Measurements from ENCODE around the gene CGB2.

CGB2 gene

GRCh38 chr19:48992581-48993174 is 39.0 kb upstream of the CGB2 start:
- H3K9me3 ChIP-seq (ENCODE audit: low read length) = no peaks in the 10 kb centered on the region
- peaks cover 11% of the 10 kb centered on the region for H3K36me3 ChIP-seq (ENCODE audit: insufficient read depth, low read length)
- H3K4me3 ChIP-seq (ENCODE audit: low read depth in 1 of 2, low read length in 2 of 2) = peak overlapping the region; percentile 87 to 98
- no peaks in the 10 kb centered on the region for H3K27me3 ChIP-seq (ENCODE audit: control insufficient read depth in 1 of 2, insufficient read depth in 2 of 2, low read length in 2 of 2)
- peaks cover 28% of the 10 kb centered on the region for H3K4me1 ChIP-seq (ENCODE audit: insufficient read depth, low read length)
- H3K9ac ChIP-seq (ENCODE audit: low read length) = peak overlapping the region; percentile 95
- peak overlapping the region; percentile 97 for H3K27ac ChIP-seq (ENCODE audit: low read depth, low read length)

- Histone ChIP-seq H3K9me3 (ENCODE audit: low read length) (no peaks in the 10 kb centered on the region), H3K36me3 (ENCODE audit: insufficient read depth, low read length) (peaks cover 6% of the 10 kb centered on the region), H3K4me3 (ENCODE audit: low read depth in 1 of 2, low read length in 2 of 2) (peak within 1 kb of the TSS; percentile 87 to 98), H3K27me3 (ENCODE audit: control insufficient read depth in 1 of 2, insufficient read depth in 2 of 2, low read length in 2 of 2) (no peaks in the 10 kb centered on the region), H3K27ac (ENCODE audit: low read depth, low read length) (peak within 1 kb of the TSS; percentile 97), H3K9ac (ENCODE audit: low read length) (peak within 1 kb of the TSS; percentile 95), H3K4me1 (ENCODE audit: insufficient read depth, low read length) (peaks cover 28% of the 10 kb centered on the region)
Measured at GRCh38 chr19:48993175-48994034, 38.3 kb upstream of the CGB2 start, which contains the start of the genes GYS1 and RUVBL2. Gene GYS1 (minus strand): TSS chr19:48993309. CDS start chr19:48993112, 197 bp downstream. Gene RUVBL2 (plus strand): TSS chr19:48993887. CDS start chr19:48993912, 25 bp downstream.

- Histone ChIP-seq H3K4me1 (ENCODE audit: insufficient read depth, low read length) (peaks cover 28% of the 10 kb centered on the region), H3K9me3 (ENCODE audit: low read length) (no peaks in the 10 kb centered on the region)
Measured at GRCh38 chr19:48994035-48994386, 37.7 kb upstream of the CGB2 start.

GRCh38 chr19:48997972-48998371 is 33.7 kb upstream of the CGB2 start:
- Histone ChIP-seq H3K36me3 (ENCODE audit: insufficient read depth, low read length) (no peaks in the 10 kb centered on the region), H3K9ac (ENCODE audit: low read length) (no peak overlapping the region), H3K9me3 (ENCODE audit: low read length) (no peaks in the 10 kb centered on the region), H3K4me3 (ENCODE audit: low read depth in 1 of 2, low read length in 2 of 2) (no peak overlapping the region), H3K4me1 (ENCODE audit: insufficient read depth, low read length) (peaks cover 8% of the 10 kb centered on the region), H3K27ac (ENCODE audit: low read depth, low read length) (no peak overlapping the region), H3K27me3 (ENCODE audit: control insufficient read depth in 1 of 2, insufficient read depth in 2 of 2, low read length in 2 of 2) (no peaks in the 10 kb centered on the region)

More at GRCh38 chr19:48994035-48994386, 37.7 kb upstream of the CGB2 start:
- Histone ChIP-seq H3K9ac (ENCODE audit: low read length) (peak overlapping the region; percentile 68), H3K27me3 (ENCODE audit: control insufficient read depth in 1 of 2, insufficient read depth in 2 of 2, low read length in 2 of 2) (no peaks in the 10 kb centered on the region), H3K4me3 (ENCODE audit: low read depth in 1 of 2, low read length in 2 of 2) (peak overlapping the region; percentile 65 to 98), H3K36me3 (ENCODE audit: insufficient read depth, low read length) (no peaks in the 10 kb centered on the region), H3K27ac (ENCODE audit: low read depth, low read length) (peak overlapping the region; percentile 97)

- H3K4me1 ChIP-seq (ENCODE audit: insufficient read depth, low read length) = peaks cover 1% of the 10 kb centered on the region
- no peaks in the 10 kb centered on the region for H3K27me3 ChIP-seq (ENCODE audit: control insufficient read depth in 1 of 2, insufficient read depth in 2 of 2, low read length in 2 of 2)
- H3K4me3 ChIP-seq (ENCODE audit: low read depth in 1 of 2, low read length in 2 of 2) = no peak overlapping the region
- H3K9ac ChIP-seq (ENCODE audit: low read length) = no peak overlapping the region
- peaks cover 7% of the 10 kb centered on the region for H3K36me3 ChIP-seq (ENCODE audit: insufficient read depth, low read length)
- no peaks in the 10 kb centered on the region for H3K9me3 ChIP-seq (ENCODE audit: low read length)
- no peak overlapping the region for H3K27ac ChIP-seq (ENCODE audit: low read depth, low read length)
Measured at GRCh38 chr19:48999481-49000325, 32.0 kb upstream of the CGB2 start.

GRCh38 chr19:49004133-49004532 is 27.6 kb upstream of the CGB2 start:
- Histone ChIP-seq H3K9me3 (ENCODE audit: low read length) (no peaks in the 10 kb centered on the region), H3K27me3 (ENCODE audit: control insufficient read depth in 1 of 2, insufficient read depth in 2 of 2, low read length in 2 of 2) (no peaks in the 10 kb centered on the region), H3K36me3 (ENCODE audit: insufficient read depth, low read length) (peaks cover 24% of the 10 kb centered on the region), H3K9ac (ENCODE audit: low read length) (no peak overlapping the region), H3K4me1 (ENCODE audit: insufficient read depth, low read length) (no peaks in the 10 kb centered on the region), H3K27ac (ENCODE audit: low read depth, low read length) (no peak overlapping the region), H3K4me3 (ENCODE audit: low read depth in 1 of 2, low read length in 2 of 2) (no peak overlapping the region)

- H3K27ac ChIP-seq (ENCODE audit: low read depth, low read length) = no peak overlapping the region
- no peaks in the 10 kb centered on the region for H3K9me3 ChIP-seq (ENCODE audit: low read length)
- no peaks in the 10 kb centered on the region for H3K27me3 ChIP-seq (ENCODE audit: control insufficient read depth in 1 of 2, insufficient read depth in 2 of 2, low read length in 2 of 2)
- H3K4me3 ChIP-seq (ENCODE audit: low read depth in 1 of 2, low read length in 2 of 2) = no peak overlapping the region
- H3K4me1 ChIP-seq (ENCODE audit: insufficient read depth, low read length) = no peaks in the 10 kb centered on the region
- H3K9ac ChIP-seq (ENCODE audit: low read length) = no peak overlapping the region
- peaks cover 30% of the 10 kb centered on the region for H3K36me3 ChIP-seq (ENCODE audit: insufficient read depth, low read length)
Measured at GRCh38 chr19:49004964-49005614, 26.6 kb upstream of the CGB2 start.

GRCh38 chr19:49006905-49007304 is 24.8 kb upstream of the CGB2 start:
- Histone ChIP-seq H3K9me3 (ENCODE audit: low read length) (no peaks in the 10 kb centered on the region), H3K9ac (ENCODE audit: low read length) (no peak overlapping the region), H3K27me3 (ENCODE audit: control insufficient read depth in 1 of 2, insufficient read depth in 2 of 2, low read length in 2 of 2) (no peaks in the 10 kb centered on the region), H3K36me3 (ENCODE audit: insufficient read depth, low read length) (peaks cover 37% of the 10 kb centered on the region), H3K27ac (ENCODE audit: low read depth, low read length) (no peak overlapping the region), H3K4me1 (ENCODE audit: insufficient read depth, low read length) (no peaks in the 10 kb centered on the region), H3K4me3 (ENCODE audit: low read depth in 1 of 2, low read length in 2 of 2) (no peak overlapping the region)

- Histone ChIP-seq H3K27ac (ENCODE audit: low read depth, low read length) (no peak overlapping the region), H3K4me1 (ENCODE audit: insufficient read depth, low read length) (no peaks in the 10 kb centered on the region), H3K27me3 (ENCODE audit: control insufficient read depth in 1 of 2, insufficient read depth in 2 of 2, low read length in 2 of 2) (no peaks in the 10 kb centered on the region), H3K9me3 (ENCODE audit: low read length) (no peaks in the 10 kb centered on the region), H3K36me3 (ENCODE audit: insufficient read depth, low read length) (peaks cover 29% of the 10 kb centered on the region), H3K4me3 (ENCODE audit: low read depth in 1 of 2, low read length in 2 of 2) (no peak overlapping the region), H3K9ac (ENCODE audit: low read length) (no peak overlapping the region)
Measured at GRCh38 chr19:49009828-49010227, 21.9 kb upstream of the CGB2 start.

- Histone ChIP-seq H3K27me3 (ENCODE audit: control insufficient read depth in 1 of 2, insufficient read depth in 2 of 2, low read length in 2 of 2) (no peaks in the 10 kb centered on the region), H3K27ac (ENCODE audit: low read depth, low read length) (no peak overlapping the region), H3K9me3 (ENCODE audit: low read length) (no peaks in the 10 kb centered on the region), H3K36me3 (ENCODE audit: insufficient read depth, low read length) (peaks cover 27% of the 10 kb centered on the region), H3K9ac (ENCODE audit: low read length) (no peak overlapping the region), H3K4me1 (ENCODE audit: insufficient read depth, low read length) (no peaks in the 10 kb centered on the region), H3K4me3 (ENCODE audit: low read depth in 1 of 2, low read length in 2 of 2) (no peak overlapping the region)
Measured at GRCh38 chr19:49010453-49010852, 21.2 kb upstream of the CGB2 start.

- H3K9ac ChIP-seq (ENCODE audit: low read length) = no peak overlapping the region
- no peaks in the 10 kb centered on the region for H3K4me1 ChIP-seq (ENCODE audit: insufficient read depth, low read length)
- no peak overlapping the region for H3K4me3 ChIP-seq (ENCODE audit: low read depth in 1 of 2, low read length in 2 of 2)
- H3K36me3 ChIP-seq (ENCODE audit: insufficient read depth, low read length) = peaks cover 29% of the 10 kb centered on the region
- H3K9me3 ChIP-seq (ENCODE audit: low read length) = no peaks in the 10 kb centered on the region
- no peak overlapping the region for H3K27ac ChIP-seq (ENCODE audit: low read depth, low read length)
- H3K27me3 ChIP-seq (ENCODE audit: control insufficient read depth in 1 of 2, insufficient read depth in 2 of 2, low read length in 2 of 2) = no peaks in the 10 kb centered on the region
Measured at GRCh38 chr19:49011194-49011593, 20.5 kb upstream of the CGB2 start.

All from muscle layer of colon (tissue), 2 donors.